ENCODE results near the gene RGS9.

Gene RGS9

GRCh38 chr17:65222214-65222738 lies 85.1 kb downstream of the RGS9 start:
- no peak for DNase-seq

GRCh38 chr17:65225061-65225460 lies 87.9 kb downstream of the RGS9 start:
- no peak for DNase-seq

GRCh38 chr17:65226227-65226626 lies 89.1 kb downstream of the RGS9 start:
- DNase-seq: no peak

- DNase-seq: no peak
Measured at GRCh38 chr17:65227637-65228036, 90.5 kb downstream of the RGS9 start.

GRCh38 chr17:65228287-65228686 lies 91.1 kb downstream of the RGS9 start:
- no peak for DNase-seq

GRCh38 chr17:65228734-65229620 lies 91.8 kb downstream of the RGS9 start:
- no peak for DNase-seq

GRCh38 chr17:65229621-65229995 lies 92.4 kb downstream of the RGS9 start:
- DNase-seq: no peak

- DNase-seq: no peak
Measured at GRCh38 chr17:65230040-65230439, 92.9 kb downstream of the RGS9 start.

- DNase-seq: no peak
Measured at GRCh38 chr17:65231086-65231485, 93.9 kb downstream of the RGS9 start.

- DNase-seq: peak; percentile 65
Measured at GRCh38 chr17:65231662-65232335, 94.6 kb downstream of the RGS9 start.

GRCh38 chr17:65235284-65235683 lies 98.1 kb downstream of the RGS9 start:
- DNase-seq: no peak

GRCh38 chr17:65236321-65236720 lies 99.2 kb downstream of the RGS9 start:
- DNase-seq: no peak

GRCh38 chr17:65243838-65244625 lies 106.9 kb downstream of the RGS9 start:
- DNase-seq: peak; percentile 51

GRCh38 chr17:65246252-65246651 lies 109.1 kb downstream of the RGS9 start:
- no peak for DNase-seq

- no peak for DNase-seq
Measured at GRCh38 chr17:65249774-65250173, 112.6 kb downstream of the RGS9 start.

- DNase-seq: no peak
Measured at GRCh38 chr17:65254166-65254565, 117.0 kb downstream of the RGS9 start.

- no peak for DNase-seq
Measured at GRCh38 chr17:65259281-65259680, 122.1 kb downstream of the RGS9 start.

- DNase-seq: no peak
Measured at GRCh38 chr17:65259696-65260485, 122.7 kb downstream of the RGS9 start.

- no peak for DNase-seq
Measured at GRCh38 chr17:65260626-65261025, 123.5 kb downstream of the RGS9 start.

GRCh38 chr17:65261152-65261551 lies 124.0 kb downstream of the RGS9 start:
- DNase-seq: no peak

- no peak for DNase-seq
Measured at GRCh38 chr17:65261682-65262636, 124.8 kb downstream of the RGS9 start.
